D341Med (cell line): ENCODE measurements around the gene SUN1.
"Not testable (repeated sequence)": the region's sequence is repeated elsewhere in the genome, so short reads cannot be mapped to it uniquely, and the experiment has no call there.

Experiments
- DNase-seq: peaks from one replicate; pipeline ENCODE4 v3.0.0; 2012; ENCODE audit warnings: low spot score

Gene SUN1

DNA sequence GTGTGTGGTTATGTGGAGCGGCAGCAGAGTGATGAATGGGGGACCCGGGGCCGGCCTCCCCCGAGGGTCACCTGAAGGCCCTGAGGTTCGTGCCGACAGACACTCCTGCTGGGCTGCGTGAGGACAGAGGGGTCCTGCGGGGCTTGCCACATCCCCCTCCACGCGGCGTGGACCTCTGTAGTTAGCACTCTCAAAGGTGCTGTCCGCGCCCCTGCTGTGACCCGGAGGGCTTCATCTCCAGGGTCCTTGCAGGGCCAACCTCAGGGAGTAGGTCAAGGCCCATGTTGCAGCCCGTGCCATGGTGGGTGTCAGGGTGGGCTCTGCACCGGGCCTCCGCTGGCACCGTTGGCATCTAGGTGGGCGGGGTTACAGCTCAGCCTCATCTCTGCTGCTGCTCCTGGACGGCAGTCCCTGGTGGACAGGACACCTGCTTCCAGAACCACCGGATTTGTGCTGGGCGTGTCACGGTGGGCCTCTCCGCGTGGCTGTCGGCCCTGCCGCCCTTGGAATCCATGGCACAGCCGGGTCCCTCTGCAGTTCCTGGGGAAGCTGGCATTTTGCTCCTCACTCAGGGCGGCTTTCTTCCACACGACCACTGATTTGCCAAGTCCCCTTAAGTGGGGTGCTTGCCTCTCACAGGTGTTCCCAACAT is 24.3 kb downstream of the SUN1 start:
- DNase-seq, result no peak

DNA sequence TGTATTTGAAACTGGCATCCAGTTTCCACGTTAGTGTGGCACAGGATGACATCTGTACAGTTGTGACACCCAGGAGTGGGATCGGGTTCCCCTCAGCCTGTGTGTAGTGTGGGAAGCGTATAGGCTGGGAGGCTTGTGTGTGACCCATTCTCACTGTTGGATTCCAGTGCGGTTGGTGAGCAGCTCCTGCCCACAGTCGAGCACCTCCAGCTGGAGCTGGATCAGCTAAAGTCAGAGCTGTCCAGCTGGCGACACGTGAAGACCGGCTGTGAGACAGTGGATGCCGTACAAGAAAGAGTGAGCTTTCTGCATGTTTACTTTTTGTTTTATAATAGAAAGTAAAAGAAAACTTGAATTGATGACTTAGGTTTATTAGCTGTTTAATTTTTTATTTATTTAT is 25.4 kb downstream of the SUN1 start:
- DNase-seq, result no peak

DNA sequence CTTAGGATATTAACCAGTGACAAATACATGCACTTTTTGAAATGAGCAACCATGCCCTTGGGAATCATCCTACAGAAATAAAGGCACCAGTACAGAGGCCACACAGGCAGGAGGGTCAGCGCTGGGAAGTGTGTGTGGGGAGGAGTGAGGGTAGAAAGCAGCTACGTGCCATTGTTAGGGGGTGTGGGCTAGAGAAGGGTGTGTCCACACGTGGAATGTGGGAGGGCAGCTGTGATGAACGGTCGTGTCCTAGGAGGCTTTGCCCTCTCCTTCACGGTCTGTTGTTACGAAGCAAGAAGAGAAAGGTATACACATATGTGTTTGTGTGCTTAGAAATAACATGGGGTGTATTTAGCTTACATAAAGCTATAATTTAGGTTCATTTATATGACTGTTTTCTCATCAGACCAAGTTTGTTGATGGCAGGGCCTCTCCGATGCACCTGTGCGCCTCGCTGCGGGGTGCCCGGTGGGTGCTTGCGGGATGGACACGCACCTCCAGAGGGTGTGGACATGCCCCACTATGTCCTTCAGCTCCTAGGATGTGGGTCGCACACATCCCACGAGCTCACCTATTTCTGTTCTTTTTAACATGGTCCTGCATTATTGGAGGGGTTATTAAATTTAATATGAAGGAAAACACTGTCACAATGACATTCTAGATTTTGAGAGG is 27.2 kb downstream of the SUN1 start:
- no peak for DNase-seq

DNA sequence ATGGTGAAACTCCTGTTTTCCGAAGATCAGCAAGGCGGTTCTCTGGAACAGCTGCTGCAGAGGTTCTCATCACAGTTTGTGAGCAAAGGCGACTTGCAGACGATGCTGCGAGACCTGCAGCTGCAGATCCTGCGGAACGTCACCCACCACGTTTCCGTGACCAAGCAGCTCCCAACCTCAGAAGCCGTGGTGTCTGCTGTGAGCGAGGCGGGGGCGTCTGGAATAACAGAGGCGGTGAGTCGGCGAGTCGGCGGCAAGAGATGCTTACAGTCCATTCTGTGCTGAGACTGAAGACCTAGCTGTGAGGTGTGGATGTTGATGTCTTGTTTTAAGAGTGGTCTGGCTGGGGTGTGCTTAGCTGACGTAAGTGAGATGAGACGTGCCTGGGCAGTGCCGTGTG is 27.9 kb downstream of the SUN1 start:
- no peak for DNase-seq

DNA sequence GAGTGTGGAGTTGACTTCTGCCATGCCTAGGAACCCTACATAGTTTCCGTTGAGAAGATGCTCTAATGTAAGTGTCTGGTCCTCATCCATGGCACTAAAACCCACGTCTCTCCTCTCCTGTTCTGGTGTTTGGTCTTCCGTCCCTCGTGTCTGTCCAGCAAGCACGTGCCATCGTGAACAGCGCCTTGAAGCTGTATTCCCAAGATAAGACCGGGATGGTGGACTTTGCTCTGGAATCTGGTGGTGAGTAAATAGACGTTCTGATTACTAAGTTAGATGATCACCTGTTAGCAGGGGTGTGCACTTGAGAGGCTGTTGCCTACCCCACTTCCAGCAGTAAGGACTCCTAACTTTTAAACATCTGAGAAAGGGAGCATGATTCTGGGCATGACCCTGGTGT is 28.9 kb downstream of the SUN1 start:
- DNase-seq, result no peak

DNA sequence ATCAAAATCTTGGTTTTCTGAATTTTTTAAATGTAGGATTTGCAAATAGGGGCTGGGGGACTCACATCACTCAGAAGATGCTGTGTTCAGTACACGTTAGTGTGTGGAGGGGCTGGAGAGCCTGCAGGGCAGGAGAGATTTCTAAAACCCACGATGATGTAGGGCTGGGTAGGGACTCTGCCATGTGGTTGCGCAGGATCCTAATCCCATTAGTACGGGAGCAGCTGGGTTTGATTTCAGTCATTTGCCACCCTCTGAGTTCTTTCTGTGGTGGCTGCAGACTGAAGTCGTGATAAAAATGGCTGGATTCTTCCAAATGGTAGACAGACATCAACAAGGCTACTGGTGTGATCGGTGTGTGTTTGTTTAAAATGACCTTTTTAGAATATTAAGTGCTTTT is 29.9 kb downstream of the SUN1 start:
- DNase-seq, result no peak

DNA sequence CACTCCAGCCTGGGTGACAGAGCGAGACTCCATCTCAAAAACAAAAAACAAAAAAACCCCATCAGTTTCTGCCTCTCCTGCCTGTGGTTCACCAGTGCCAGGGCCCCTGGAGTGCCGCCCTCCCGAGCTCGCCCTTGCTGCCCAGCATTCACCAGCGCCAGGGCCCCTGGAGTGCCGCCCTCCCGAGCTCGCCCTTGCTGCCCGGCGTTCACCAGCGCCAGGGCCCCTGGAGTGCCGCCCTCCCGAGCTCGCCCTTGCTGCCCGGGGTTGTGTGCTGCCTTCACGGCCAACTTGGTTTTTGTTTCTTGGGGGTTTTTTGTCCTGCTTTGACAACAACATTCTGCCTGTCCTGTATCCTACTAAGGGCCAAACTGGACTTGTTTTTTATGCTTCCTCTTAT is 30.8 kb downstream of the SUN1 start:
- no peak for DNase-seq

DNA sequence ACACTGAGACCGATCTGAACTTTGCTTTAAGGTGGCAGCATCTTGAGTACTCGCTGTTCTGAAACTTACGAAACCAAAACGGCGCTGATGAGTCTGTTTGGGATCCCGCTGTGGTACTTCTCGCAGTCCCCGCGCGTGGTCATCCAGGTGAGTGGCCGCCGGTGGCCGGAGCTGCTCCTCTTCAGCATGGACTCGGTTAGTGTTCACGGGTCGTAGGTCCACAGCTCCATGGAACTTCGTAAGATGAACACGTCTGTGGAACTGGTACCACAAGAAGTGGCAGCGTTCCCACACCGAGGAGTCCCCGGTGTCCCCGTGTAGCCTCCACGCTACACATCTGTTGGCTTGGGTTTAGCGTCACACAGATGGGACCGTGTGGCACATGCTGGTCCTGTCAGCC is 33.6 kb downstream of the SUN1 start:
- DNase-seq, result no peak

DNA sequence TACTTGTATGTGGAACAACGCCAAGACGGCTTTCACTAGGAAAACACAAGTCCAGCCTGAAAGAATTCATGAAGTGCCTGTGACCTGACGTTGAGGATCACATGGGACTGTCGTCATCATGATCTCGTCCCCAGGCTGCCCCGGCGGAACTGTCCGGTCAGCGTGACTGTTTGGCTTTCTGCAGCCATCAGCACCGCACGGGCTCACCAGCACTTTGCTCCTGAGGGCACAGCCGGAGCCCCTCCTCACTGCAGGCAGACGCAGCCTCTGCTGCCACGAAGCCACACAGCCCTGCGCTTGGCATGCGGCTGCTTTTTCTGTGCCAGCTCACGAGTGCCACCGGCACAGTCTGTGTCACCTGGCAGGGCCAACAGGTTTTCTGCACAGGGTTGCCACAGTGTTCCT is 34.7 kb downstream of the SUN1 start:
- no peak for DNase-seq

DNA sequence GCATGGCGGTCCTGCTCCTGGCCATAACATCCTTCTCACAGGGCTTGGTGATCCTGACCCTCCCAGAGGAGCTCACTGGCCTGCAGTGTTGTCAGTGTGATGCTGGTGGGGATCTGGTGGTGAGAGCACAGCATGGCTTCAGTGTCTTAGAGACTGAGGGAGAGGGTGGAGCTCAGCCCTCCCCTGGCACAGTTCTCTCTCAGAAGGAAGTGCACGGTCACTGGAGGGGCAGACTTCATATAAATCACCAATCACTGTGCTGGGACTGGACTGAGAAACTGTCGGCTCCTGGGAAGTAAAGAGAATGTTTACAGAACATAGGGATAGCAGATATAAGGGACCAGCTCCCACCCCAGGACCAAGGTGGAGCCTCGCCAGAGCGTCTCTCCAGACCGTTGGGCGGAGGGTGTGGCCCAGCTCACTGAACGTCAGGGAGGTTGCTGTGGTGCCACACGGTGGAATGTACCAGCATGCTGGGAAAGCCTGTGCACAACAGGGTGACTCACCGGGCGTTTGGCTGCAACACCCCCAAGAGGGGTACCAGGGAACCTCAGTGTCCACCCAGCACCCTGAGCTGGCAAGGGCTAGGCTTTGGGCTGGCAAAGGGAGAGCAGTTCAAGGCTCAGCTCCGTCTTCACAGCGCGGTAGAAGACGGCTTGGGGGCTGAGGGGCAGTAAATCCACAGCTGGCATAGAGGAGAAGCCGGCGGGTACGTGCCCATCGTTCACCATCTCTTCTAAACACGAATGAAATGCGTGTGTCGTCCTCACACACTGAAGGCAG is 35.3 kb downstream of the SUN1 start:
- no peak for DNase-seq

DNA sequence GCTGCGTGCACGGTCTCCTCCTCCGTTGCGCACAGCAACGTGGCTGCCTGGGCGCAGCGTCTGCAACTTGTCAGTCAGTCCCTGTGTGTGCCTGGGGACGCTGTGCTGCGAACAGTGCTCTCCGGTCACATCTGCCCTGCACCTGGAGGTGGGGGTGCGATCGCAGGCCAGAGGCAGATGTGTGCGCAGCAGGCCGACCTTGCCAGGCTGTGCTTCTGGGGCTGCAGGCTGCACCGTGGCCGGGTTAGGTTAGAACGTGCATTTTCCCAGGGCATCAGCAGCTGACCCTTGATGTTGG is 35.9 kb downstream of the SUN1 start:
- no peak for DNase-seq

DNA sequence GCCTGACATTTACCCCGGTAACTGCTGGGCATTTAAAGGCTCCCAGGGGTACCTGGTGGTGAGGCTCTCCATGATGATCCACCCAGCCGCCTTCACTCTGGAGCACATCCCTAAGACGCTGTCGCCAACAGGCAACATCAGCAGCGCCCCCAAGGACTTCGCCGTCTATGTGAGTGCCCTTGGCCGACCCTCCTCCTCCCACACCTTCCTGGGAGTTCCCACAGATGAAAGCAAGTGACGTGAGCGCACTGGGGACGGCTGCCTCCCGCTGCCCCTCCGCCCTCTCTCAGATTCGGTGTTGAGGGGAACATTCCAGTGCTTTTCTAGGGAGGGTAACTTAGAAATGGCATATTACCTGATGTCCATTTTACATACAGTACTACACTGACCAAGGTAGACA is 37.1 kb downstream of the SUN1 start:
- DNase-seq, result no peak

DNA sequence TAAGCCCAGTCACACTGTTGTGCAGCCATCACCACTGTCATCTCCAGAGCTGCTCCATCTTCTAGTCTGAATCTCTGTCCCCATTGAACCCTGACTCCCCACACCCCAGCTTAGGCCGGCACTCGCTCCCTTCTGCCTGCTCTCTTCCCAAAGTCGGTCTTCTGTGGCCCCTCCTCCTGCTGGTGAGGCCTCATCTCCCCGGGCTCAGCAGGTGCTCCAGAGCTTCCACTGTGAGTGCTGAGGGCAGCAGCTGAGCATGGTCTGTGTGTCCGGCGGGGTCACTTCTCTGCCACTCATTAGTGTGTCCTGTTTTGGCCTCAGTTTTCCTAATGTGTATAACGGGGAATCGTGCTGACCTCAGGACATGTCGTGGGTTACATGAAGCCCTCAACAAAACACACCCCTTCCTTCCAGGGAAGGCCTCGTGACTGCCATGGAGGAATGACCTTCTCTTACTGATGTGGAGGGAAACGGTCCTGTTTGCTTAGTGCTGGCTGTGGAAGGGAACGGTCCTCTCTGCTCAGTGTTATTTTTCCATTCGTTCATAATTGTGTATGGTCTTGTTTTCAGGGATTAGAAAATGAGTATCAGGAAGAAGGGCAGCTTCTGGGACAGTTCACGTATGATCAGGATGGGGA is 39.7 kb downstream of the SUN1 start:
- no peak for DNase-seq

DNA sequence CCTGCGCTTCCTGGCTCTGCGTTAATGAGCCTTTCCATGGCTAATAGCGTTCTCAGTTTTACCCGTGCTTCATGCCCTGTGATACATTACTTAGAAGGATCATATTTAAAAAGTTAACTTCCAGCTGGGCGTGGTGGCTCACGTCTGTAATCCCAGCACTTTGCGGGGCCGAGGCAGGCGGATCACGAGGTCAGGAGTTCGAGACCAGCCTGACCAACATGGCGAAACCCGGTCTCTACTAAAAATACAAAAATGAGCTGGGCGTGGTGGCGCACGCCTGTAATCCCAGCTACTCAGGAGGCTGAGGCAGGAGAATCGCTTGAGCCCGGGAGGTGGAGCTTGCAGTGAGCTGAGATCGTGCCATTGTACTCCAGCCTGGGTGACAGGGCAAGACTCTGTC is 40.4 kb downstream of the SUN1 start:
- DNase-seq, result not testable (repeated sequence)

DNA sequence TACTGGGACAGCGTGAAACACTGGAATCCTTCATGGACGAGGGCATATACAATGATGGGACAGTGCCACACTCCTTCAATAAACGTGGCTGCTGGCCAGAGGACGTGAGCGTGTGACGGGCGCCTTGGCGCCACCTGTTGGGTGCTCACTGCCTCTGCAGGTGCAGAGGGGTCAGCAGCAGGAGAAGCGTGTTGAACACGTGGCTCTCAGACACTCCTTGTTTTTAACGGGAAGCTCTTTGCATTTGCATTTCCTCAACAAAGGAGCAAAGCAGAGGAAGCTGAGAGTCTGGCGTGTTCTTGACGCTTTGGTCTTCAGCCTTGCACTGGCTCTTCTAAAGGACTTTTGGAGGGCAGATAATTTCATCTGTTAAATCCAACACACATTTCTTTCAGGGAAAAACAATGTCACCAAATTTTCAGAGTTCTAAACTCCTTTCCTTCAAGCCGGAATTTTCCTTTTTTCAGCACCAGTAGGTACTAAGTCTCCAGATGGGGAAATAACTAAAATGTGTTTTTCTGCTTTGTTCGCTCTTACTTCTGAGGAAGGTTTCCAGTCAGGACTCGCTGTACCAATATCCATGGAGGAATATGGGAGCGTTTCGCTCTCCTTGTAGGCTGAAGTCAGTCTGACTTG is 41.2 kb downstream of the SUN1 start:
- DNase-seq, result peak; percentile 89

DNA sequence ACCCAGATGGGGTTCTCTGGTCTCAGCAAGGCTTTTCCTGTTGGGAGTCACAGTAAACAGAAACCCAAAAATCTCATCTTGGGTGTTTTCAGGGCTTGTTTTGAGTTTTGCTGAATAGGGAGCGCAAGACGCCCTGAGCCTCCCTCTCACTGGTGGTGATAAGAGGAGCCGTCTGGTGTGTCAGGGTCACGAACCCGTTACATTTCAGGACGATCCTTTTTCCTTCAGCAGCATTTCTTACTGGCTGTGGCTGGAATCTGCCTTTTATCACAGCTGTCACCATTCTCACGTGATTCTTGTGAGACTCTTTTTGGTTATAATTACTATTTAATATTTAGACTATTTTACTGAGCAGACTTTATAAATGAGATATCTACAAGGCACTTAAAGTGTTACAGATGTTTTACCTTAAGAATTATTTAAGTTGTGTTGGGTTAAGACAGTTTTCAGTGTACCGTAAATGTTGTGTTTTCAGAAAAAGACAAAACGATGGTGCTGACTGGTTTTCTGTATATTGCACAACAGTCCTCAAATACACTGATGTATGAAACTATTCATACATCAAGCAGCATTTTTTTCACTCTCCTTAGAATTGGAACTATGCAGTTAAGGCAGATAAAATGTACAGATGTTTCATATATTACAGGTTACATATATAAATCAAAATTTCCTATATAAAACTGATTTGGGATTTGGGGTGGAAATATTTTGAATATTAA is 41.9 kb downstream of the SUN1 start:
- DNase-seq, result no peak

DNA sequence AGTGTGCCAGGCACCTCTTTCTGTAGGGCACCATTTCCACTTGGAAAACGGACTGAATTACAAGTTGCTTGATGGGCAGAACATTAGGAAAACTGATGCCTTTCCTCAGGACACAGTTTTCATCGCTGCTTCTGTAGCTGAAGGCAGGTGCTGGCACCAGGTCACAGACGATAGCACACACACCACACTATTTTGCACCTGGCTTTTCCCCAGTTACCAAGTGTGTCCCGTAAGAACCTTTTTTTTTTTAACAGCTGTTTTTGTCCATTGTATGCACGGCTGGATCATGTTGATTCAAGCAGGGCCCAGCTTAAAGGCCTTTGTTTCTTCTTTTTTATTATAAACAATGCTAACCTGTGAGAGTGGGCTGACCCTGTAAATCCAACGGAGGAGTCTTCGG is 42.8 kb downstream of the SUN1 start:
- DNase-seq, result no peak

DNA sequence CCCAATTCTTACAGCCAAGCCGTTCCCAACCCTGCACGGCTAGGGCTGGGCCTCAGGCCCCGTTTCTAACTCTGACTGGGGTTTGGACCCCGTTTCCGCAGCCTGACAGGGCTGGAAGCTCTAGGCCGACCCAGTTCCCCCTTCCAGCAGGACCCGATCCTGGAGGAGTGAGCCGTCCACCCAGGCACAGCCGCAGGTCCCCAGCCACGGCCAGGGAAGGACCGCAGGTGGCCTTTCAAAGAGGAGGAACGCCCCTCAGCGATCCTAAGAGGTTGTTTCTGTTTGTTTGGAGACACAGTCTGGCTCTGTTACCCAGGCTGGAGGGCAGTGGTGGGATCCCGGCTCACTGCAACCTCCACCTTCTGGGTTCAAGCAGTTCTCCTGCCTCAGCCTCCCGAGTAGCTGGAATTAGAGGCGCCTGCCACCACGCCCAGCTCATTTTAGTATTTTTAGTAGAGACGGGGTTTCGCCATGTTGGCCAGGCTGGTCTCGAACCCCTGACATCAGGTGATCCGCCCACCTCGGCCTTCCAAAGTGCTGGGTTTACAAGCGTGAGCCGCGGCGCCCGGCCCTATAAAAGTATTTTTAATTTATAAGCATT is 43.3 kb downstream of the SUN1 start:
- no peak for DNase-seq

DNA sequence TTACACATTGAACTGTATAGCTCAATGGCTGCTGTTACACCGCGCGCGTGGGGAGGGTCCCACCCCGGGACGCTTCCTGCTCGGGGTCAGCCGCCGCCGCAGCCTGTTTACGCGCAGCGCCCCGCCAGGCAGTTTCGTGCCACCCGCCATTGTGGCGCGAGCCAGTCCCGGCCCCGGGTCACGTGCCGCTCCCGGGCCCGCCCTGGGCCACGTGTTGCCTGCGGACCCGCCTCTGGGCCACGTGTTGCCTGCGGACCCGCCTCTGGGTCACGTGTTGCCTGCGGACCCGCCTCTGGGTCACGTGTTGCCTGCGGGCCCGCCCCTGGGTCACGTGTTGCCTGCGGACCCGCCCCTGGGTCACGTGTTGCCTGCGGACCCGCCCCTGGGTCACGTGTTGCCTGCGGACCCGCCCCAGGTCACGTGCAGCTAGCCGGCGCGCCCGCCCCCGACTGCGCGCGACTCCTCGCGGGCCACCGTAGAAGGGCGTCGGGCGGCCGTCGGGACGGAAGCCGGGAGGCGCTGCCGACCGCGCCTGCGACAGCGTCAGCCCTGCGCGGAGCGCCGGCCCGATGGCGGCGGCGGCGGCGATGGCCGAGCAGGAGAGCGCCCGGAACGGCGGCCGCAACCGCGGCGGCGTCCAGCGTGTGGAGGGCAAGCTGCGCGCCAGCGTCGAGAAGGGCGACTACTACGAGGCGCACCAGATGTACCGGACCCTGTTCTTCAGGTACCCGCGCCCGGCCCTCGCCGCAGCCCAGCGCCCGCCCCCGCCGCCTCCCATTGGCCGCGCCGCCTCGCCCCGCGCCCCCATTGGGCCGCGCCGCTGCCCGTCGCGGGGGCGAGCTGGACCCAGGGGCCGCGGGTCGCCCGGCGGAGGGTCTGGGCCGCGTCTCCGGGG is 44.0 kb downstream of the SUN1 start, which contains the start of gene GET4:
Gene GET4, plus strand, starts transcription at position 478 of the 895 bp plus-strand sequence. Its CDS starts 92 bp downstream, at position 570.
- DNase-seq, result peak; percentile 97

DNA sequence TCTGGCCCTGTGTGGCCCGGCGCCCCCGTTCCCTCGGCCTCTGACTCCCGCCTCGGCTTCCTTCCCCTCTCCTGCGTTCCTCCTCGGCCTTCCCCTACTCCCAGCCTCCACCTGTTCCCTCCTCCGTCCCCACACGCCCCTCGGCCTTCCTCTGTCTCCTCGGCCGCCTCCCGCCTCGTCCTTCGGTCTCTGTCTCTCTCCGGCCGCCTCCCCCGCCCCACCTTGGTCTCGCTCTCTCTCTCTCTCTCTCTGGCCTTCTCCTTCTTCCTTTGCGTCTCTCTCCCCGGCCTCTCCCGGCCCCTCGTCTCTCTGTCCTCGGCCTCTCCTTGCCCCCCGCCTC is 44.7 kb downstream of the SUN1 start:
- no peak for DNase-seq
